GM21447 (cell line): Measurements from ENCODE around the gene KRT76.

Experiments
- ATAC-seq: cut with Tn5 transposase; IDR thresholded peaks from one replicate; pipeline ENCODE4 v1.9.1; 2021; ENCODE audit not compliant: unreplicated experiment

The KRT76 gene

DNA sequence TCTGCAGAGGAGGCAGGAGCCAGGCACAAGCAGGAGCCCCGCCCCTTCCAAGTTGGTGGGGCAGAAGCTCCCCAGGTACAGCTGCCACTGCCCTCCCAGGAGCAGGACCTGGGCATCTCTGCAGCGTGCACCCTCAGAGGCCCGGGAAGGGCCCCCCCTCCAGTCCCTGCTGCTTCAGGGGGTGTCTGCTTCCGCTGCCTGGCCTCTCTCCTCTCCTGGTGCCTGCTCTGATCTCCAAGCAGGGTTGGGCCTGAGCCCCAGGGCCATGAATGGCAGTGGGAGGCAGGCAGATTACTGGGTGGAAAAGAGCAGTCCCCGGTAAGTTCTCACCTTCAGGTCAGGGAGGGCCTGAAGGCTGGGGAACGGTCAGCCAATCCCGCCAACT lies 35.0 kb downstream of the KRT76 start:
- no peak for ATAC-seq

DNA sequence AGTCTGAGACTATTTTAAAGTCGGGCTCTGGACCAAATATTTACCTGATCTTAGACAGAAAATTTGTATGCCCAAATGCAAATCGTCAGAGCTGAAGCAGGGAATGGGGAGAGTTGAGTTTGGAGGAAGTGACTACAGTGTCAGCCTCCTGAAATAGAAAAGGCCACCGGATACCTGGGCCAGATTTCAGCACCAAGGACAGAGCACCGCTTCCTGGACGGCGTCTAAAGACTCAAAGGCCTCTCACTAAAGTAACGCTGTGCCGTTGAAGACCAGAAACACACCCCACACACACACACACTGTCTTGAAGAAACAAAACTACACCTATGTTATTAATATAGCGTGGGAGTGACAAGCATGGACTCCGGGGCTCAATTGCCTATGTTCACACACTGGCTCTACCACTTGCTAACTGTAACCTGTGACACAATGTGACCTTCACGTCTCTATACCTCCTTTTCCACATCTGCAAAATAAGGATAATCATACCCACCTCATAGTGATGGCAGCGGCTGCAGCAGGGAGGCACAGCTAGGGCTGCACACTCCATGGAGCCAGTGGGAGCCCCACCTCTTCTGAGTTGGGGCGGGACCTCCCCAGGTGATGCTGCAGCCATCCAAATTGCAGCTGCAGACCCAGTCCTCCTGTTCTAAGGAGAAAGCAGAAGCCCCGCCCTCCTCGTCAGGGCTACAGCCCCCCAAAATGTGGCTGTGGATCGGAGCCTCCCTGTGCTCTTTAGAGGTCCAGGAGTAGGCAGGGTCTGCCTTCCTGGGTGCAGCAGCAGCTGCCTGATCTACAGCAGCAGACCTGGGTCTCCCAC lies 35.6 kb downstream of the KRT76 start:
- no peak for ATAC-seq

DNA sequence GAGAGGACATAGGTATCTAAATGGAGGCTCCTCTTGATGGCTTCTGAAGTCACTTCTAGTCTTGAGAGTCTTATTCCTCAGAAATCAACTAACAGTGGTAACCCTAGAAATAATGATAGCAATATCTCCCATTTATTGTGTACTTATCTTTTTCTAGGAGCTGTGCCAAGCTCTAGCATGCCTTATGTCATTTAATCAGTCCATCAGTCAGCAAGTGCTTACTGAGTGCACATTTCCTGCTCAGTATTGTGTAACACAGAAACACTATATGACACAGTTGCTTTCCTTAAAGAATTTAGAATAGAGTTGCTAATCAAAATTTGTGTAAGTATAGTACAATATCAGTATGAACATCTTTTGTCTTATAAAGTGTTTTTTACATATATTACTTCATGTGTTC lies 36.6 kb downstream of the KRT76 start:
- no peak for ATAC-seq

DNA sequence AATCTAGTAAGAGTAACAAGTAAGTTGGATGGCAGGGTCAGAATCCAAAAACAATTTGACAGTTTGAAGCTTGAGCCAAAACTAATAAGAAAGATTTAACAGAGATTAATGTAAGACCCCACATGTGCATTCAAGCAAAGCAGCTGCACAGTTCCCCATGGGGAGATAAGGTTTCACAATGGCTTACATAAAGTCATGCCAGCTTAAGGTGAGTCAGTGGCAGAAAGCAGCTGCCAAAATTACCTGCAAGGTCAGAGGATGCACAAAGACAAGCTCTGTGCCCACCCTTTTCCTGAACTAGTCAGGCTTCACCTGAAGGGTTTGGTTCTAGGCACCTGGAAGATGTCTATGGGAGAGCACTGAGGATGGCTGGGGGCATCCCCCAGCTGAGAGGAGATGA lies 37.2 kb downstream of the KRT76 start:
- no peak for ATAC-seq

DNA sequence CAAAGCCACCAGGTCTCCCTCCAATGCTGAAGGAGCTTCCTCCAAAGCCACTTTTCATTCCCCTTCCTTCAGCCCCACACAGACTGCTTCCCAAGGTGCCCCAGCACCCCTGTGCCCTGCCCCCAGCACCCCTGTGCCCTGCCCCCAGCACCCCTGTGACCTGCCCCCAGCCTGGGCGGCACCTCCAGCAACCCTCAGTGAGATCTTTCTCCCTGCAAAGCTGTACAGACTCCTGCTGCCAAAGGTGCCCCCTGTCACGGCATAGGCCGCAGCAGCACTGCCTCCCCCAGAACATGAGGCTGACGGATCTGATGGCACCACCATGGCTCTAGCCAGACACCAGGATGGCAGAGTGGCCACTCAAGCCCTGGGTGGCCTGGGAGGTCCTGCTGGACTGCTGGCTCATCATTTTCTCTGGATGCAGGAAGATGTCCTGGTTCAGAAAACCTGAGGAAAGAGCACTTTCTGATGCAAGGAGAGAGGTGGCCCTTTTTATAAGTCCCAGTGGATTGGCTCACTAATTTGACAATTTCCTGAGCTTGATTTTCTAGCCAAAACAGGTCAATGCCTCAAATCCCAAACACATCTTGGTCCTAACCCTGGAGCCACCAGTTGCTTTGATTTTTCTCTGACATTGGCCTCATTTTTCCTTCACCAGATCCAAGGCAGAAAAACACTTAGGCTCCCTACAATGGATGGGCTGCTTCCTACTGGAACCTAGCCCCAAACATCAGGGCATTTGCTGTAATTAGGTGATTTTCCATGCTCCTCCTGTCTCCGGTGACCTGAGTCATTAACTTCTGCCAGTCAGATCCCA lies 41.1 kb downstream of the KRT76 start:
- no peak for ATAC-seq

DNA sequence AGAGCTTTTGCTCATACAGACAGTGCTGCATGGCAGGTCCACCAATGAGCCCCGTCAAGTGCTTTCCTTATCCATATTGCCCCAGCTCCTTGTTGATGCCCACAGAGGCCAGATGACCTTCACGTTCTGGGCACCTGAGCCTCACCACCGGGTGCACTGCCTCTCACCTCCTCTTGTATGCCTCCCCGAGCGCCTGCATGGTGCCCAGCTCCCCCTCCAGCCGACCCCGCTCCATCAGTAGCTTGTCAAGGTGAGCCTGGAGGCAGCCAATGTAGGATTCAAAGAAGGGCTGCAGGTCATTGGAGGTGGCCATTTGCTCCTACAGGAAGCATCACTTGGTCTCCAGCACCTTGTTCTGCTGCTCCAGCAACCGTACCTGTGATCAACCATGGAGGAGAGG lies 42.0 kb downstream of the KRT76 start:
- no peak for ATAC-seq

DNA sequence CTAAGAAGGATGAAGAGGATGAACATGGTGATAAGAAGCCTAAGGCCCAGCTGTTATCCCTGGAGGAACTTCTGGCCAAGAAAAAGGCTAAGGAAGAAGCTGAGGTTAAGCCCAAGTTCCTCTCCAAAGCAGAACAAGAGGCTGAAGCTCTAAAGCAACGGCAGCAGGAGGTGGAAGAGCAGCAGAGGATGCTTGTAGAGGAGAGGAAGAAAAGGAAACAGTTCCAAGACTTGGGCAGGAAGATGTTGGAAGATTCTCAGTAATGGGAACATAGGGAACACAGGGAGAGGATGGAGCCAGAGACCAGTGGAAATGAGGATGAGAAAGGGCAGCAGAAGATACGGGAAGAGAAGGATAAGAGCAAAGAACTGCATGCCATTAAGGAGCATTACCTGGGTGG lies 46.4 kb downstream of the KRT76 start:
- no peak for ATAC-seq

DNA sequence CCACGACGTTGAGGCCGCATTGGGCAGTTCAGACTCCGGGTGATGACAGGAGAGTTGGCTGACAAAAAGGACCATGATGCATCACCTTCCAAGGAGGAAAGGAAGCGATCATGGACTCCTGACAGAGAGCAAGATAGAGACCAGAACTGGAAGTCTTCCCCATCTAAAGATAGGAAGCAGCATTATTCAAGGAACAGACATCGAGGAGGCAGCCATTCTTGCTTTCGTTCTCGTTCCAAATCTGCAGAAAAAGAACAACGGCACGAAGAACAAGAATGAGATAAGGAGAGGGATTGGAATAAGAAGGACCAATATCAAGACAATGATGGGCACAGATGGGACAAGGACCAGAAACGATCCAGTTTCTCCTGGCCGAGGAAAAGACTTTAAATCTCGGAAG lies 46.8 kb downstream of the KRT76 start:
- ATAC-seq: no peak

DNA sequence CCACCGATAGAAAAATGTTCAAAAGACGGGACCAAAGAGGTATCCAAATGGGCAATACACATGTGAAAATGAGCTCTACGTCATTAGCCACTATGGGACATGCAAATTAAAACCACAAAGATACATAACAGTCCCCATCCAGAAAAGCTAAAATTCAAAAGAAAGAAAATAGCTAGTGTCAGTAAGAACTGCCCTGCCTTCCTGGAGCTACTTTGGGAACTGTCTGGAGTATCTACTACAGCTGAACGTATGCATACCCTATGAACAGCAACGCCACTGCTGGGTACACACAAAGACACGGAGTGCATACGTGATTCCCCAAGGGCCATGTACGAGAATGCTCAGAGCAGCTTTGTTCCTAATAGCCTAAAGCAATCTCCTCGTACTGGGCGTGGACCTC lies 48.0 kb downstream of the KRT76 start:
- ATAC-seq: no peak

DNA sequence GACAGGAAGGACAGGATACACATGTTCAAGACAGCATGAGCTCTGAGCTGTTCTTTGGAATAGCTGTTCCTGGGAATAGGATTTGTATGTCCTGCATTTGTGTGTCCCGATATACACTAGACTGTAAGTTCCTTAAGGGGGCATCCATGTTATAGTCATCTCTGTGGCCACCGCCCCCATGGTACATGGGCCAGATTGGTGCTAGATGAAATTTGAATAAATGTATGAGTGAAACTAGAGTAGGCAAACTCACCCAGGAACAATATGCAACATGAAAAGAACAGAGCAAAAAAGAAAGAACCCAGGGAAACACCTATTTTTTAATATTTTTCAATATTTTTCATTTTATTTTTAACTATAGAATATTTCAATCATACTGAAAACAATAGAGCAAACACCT lies 48.8 kb downstream of the KRT76 start:
- ATAC-seq: no peak

DNA sequence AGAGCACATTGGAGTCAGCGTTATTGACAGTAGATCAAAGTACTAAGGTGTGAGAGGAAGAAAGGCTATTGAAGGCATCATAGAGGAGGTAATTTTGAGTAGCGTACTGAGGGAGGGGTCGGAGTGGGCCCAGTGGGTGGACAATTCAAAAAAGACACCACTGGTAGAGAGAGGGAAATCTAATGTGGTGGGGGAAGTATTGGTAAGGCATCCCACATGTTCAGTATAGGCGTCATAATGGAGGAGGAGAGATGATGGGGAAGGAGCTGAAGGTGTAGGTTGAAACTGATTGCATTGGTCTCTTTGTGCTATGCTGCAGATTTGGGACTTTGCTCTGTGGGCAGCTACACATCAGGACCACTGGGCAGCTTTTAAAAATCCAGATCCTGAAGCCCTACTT lies 50.1 kb downstream of the KRT76 start:
- no peak for ATAC-seq

GRCh38 chr12:52726451-52726850 lies 50.7 kb downstream of the KRT76 start:
- no peak for ATAC-seq

GRCh38 chr12:52724384-52724783 lies 52.8 kb downstream of the KRT76 start:
- ATAC-seq: no peak

GRCh38 chr12:52722680-52723079 lies 54.5 kb downstream of the KRT76 start:
- no peak for ATAC-seq

GRCh38 chr12:52721838-52722470 lies 55.2 kb downstream of the KRT76 start:
- ATAC-seq: no peak

DNA sequence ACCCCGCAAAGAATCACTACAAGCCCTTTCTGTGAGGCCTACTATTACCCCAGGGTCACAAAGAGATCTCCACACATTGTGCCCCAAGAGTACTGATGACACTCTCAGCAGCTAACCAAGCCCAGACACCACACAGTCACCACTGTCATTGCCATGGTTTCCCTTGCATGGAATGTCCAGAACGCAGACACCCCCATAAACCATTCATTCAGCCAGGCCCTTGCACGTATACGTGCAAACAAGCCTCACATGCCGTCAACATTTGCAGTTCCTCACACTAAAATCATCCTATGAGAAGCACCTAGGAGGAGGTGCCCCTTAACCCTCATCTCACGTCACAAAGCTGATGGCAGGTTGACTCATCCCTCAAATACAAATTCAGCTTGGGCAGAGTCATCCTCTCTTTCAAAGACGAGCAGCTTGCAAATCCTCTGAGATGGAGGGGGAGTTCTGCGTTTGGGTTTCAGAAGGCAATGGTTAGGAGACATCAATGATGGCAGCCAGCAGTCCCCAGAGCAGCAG lies 56.7 kb downstream of the KRT76 start:
- ATAC-seq: no peak
